HepG2 (cell line): ENCODE data around the gene LENEP. TPM values are rescaled to one million over a fixed set of nuclear protein-coding genes. Genes with fewer than 3 reads are reported as not detected.

Experiments used
- CC2D1A ChIP-seq: sonication (generic); formaldehyde crosslinking; IDR thresholded peaks from 2 replicates; pipeline ENCODE4 v1.8.1; 2023; ENCODE audit warnings: mild to moderate bottlenecking, missing genetic modification reagents
- HMG20A ChIP-seq: IDR thresholded peaks from 2 replicates; pipeline ENCODE4 v1.6.1; 2016; ENCODE audit warnings: borderline replicate concordance
- KDM2A ChIP-seq: sonication (generic); formaldehyde crosslinking; IDR thresholded peaks from 2 replicates; pipeline ENCODE4 v1.4.0; 2020; ENCODE audit warnings: low read depth, missing genetic modification reagents, borderline replicate concordance
- MED1 ChIP-seq: sonication (generic); formaldehyde crosslinking; IDR thresholded peaks from 2 replicates; pipeline ENCODE4 v1.4.0; 2020; ENCODE audit warnings: missing genetic modification reagents
- PHF8 ChIP-seq: sonication (generic); formaldehyde crosslinking; IDR thresholded peaks from 2 replicates; pipeline ENCODE4 v1.5.0; 2020; ENCODE audit warnings: missing genetic modification reagents
- RARG ChIP-seq: sonication (generic); formaldehyde crosslinking; IDR thresholded peaks from 2 replicates; pipeline ENCODE4 v1.4.0; 2020; ENCODE audit warnings: low read depth, mild to moderate bottlenecking, missing genetic modification reagents
- RXRB ChIP-seq: IDR thresholded peaks from 2 replicates; pipeline ENCODE4 v1.6.1; 2016; ENCODE audit warnings: borderline replicate concordance, missing genetic modification reagents, missing compliant biosample characterization
- STAG1 ChIP-seq: sonication (generic); formaldehyde crosslinking; IDR thresholded peaks from 2 replicates; pipeline ENCODE4 v1.4.0; 2020; ENCODE audit warnings: missing genetic modification reagents
- ZNF496 ChIP-seq: sonication (generic); formaldehyde crosslinking; IDR thresholded peaks from 2 replicates; pipeline ENCODE4 v1.8.1; 2023; ENCODE audit warnings: mild to moderate bottlenecking, moderate library complexity, missing genetic modification reagents; ENCODE audit not compliant: insufficient replicate concordance
- ZNF768 ChIP-seq: sonication (generic); formaldehyde crosslinking; IDR thresholded peaks from 2 replicates; pipeline ENCODE4 v1.4.0; 2020; ENCODE audit warnings: missing genetic modification reagents
- ZNF878 ChIP-seq: sonication (generic); formaldehyde crosslinking; IDR thresholded peaks from 2 replicates; pipeline ENCODE4 v1.8.1; 2023; ENCODE audit warnings: mild to moderate bottlenecking, missing genetic modification reagents, moderate library complexity
- polyA plus RNA-seq, 8 experiments: library from polyadenylated mRNA; depleted of rRNA in 3 of 8; stranded (reverse) in 7 of 8; unstranded in 1 of 8; fragments of >200 nt; fragmentation: Illumina TruSeq in 4 of 8; extraction: Trizol in 4 of 8; gene quantifications; 2 replicates each; pipeline versions ENCODE4 v1.2.1 to v1.2.3, GENCODE V29; 2011 to 2016; ENCODE audit warnings: low read depth in 4 of 8, missing spikeins in 1 of 8, mixed read lengths in 1 of 8; ENCODE audit not compliant: insufficient read depth in 1 of 8
- total RNA-seq, 5 experiments: library from RNA; depleted of rRNA; stranded (reverse); fragments of >200 nt; fragmentation: Illumina TruSeq; extraction: Trizol; gene quantifications; 2 replicates each; pipeline ENCODE4 v1.2.3, GENCODE V29; 2016; ENCODE audit warnings: low read depth in 1 of 5
- TF ChIP-seq, protein P1 (sequence below): sonication (generic); formaldehyde crosslinking; IDR thresholded peaks from 2 replicates; pipeline ENCODE4 v1.4.0; 2020; ENCODE audit warnings: mild to moderate bottlenecking, missing genetic modification reagents
- TF ChIP-seq, protein P2 (sequence below): sonication (generic); formaldehyde crosslinking; IDR thresholded peaks from 2 replicates; pipeline ENCODE4 v1.5.1; 2020; ENCODE audit warnings: missing genetic modification reagents, mild to moderate bottlenecking, borderline replicate concordance
- TF ChIP-seq, protein P3 (sequence below): sonication (generic); formaldehyde crosslinking; IDR thresholded peaks from 2 replicates; pipeline ENCODE4 v1.8.0; 2022; ENCODE audit warnings: missing genetic modification reagents, mild to moderate bottlenecking, moderate library complexity, borderline replicate concordance
- TF ChIP-seq, protein P4 (sequence below): sonication (generic); formaldehyde crosslinking; IDR thresholded peaks from 2 replicates; pipeline ENCODE4 v1.4.0; 2020; ENCODE audit warnings: missing genetic modification reagents
- TF ChIP-seq, protein P5 (sequence below): sonication (generic); formaldehyde crosslinking; IDR thresholded peaks from 2 replicates; pipeline ENCODE4 v1.8.0; 2022; ENCODE audit warnings: mild to moderate bottlenecking, missing genetic modification reagents, moderate library complexity

LENEP gene
- total and polyA plus RNA-seq, 2 of the 13 experiments (the other 11 are each of a cell fraction or from before 2014, with no cell fraction given), result 0.29 TPM; not detected in 1

DNA sequence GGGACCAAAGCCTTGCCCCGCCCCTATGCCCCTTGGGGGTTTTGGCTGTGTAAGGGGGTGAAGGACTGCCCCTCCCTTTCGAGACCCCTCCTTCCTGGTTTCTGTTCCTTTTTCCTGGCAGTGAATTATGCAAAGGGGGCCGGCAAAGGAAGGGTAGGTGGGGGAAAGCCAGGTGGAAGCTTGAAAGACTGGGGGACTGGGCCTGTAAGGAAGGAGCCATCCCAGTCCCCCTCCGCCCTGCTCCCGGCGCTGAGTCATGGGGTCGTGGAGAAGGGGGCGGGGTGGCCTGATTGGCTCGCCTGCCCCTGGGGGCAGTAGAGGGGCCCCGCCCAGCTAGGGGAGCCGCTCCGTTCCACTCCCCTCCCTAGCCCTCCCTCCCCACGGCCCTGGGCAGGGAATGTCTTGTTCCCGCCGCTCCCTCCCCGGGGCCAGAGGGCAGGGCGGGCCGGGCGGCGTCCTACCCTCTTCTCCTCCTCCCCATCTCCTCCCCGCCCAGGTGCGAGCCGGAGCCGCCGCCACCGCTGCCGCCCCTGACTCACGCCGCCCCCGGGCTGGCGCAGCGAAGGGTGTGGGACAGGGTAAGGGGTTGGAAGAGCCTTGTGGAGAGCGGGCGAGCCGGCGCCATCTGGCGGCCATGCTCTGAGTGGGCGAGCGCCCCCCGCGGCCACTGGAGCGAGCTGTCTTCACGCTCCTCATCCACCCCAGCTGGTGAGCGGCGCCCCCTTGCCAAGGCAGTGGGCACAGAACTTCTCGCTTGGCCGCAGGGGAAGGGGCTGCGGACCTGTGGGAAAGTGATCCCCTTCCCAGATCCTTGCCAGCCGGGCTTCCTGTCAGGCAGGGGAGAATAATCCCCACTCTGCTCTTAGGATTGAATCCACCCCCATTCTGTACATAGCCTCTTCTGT is 23.9 kb downstream of the LENEP start (continued):
- TF ChIP-seq, protein P1, sequence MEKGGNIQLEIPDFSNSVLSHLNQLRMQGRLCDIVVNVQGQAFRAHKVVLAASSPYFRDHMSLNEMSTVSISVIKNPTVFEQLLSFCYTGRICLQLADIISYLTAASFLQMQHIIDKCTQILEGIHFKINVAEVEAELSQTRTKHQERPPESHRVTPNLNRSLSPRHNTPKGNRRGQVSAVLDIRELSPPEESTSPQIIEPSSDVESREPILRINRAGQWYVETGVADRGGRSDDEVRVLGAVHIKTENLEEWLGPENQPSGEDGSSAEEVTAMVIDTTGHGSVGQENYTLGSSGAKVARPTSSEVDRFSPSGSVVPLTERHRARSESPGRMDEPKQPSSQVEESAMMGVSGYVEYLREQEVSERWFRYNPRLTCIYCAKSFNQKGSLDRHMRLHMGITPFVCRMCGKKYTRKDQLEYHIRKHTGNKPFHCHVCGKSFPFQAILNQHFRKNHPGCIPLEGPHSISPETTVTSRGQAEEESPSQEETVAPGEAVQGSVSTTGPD (CRISPR knock-in tag), result no peak
- TF ChIP-seq STAG1, result peak; percentile 89
- no peak for TF ChIP-seq CC2D1A (CRISPR knock-in tag)
- TF ChIP-seq MED1 (CRISPR knock-in tag), result peak; percentile 85
- TF ChIP-seq, protein P2, sequence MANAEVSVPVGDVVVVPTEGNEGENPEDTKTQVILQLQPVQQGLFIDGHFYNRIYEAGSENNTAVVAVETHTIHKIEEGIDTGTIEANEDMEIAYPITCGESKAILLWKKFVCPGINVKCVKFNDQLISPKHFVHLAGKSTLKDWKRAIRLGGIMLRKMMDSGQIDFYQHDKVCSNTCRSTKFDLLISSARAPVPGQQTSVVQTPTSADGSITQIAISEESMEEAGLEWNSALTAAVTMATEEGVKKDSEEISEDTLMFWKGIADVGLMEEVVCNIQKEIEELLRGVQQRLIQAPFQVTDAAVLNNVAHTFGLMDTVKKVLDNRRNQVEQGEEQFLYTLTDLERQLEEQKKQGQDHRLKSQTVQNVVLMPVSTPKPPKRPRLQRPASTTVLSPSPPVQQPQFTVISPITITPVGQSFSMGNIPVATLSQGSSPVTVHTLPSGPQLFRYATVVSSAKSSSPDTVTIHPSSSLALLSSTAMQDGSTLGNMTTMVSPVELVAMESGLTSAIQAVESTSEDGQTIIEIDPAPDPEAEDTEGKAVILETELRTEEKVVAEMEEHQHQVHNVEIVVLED (CRISPR knock-in tag), result peak; percentile 64
- TF ChIP-seq PHF8 (CRISPR knock-in tag), result peak; percentile 51; the same call in 1 of the 2 replicates
- TF ChIP-seq ZNF768, result peak; percentile 63; the same call in 1 of the 2 replicates
- TF ChIP-seq RXRB (CRISPR knock-in tag), result peak; percentile 63
- TF ChIP-seq, protein P3, sequence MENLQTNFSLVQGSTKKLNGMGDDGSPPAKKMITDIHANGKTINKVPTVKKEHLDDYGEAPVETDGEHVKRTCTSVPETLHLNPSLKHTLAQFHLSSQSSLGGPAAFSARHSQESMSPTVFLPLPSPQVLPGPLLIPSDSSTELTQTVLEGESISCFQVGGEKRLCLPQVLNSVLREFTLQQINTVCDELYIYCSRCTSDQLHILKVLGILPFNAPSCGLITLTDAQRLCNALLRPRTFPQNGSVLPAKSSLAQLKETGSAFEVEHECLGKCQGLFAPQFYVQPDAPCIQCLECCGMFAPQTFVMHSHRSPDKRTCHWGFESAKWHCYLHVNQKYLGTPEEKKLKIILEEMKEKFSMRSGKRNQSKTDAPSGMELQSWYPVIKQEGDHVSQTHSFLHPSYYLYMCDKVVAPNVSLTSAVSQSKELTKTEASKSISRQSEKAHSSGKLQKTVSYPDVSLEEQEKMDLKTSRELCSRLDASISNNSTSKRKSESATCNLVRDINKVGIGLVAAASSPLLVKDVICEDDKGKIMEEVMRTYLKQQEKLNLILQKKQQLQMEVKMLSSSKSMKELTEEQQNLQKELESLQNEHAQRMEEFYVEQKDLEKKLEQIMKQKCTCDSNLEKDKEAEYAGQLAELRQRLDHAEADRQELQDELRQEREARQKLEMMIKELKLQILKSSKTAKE, result peak; percentile 75
- peak; percentile 90 for TF ChIP-seq ZNF878 (CRISPR knock-in tag)
- peak; percentile 30; the same call in 1 of the 2 replicates for TF ChIP-seq HMG20A (CRISPR knock-in tag)
- TF ChIP-seq KDM2A (CRISPR knock-in tag), result peak; percentile 99
- TF ChIP-seq ZNF496, result no peak
- TF ChIP-seq RARG, result no peak
- TF ChIP-seq, protein P4, sequence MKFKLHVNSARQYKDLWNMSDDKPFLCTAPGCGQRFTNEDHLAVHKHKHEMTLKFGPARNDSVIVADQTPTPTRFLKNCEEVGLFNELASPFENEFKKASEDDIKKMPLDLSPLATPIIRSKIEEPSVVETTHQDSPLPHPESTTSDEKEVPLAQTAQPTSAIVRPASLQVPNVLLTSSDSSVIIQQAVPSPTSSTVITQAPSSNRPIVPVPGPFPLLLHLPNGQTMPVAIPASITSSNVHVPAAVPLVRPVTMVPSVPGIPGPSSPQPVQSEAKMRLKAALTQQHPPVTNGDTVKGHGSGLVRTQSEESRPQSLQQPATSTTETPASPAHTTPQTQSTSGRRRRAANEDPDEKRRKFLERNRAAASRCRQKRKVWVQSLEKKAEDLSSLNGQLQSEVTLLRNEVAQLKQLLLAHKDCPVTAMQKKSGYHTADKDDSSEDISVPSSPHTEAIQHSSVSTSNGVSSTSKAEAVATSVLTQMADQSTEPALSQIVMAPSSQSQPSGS, result peak; percentile 61; the same call in 1 of the 2 replicates
- TF ChIP-seq, protein P5, sequence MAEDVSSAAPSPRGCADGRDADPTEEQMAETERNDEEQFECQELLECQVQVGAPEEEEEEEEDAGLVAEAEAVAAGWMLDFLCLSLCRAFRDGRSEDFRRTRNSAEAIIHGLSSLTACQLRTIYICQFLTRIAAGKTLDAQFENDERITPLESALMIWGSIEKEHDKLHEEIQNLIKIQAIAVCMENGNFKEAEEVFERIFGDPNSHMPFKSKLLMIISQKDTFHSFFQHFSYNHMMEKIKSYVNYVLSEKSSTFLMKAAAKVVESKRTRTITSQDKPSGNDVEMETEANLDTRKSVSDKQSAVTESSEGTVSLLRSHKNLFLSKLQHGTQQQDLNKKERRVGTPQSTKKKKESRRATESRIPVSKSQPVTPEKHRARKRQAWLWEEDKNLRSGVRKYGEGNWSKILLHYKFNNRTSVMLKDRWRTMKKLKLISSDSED (CRISPR knock-in tag), result no peak
